OCI-LY7 (cell line): ENCODE results near the gene FASTK. TPM values are rescaled to one million over a fixed set of nuclear protein-coding genes. Genes with fewer than 3 reads are reported as not detected.

ENCODE experiments used
- BruUV-seq: library from RNA; stranded (reverse); fragments of 400-500 nt; replicated peaks from 2 replicates; lab custom pipeline; 2021; lab: Mats Ljungman, UMichigan
- CTCF ChIA-PET: fragments of 300-600 bp; sonication (Branson Sonifier 250); formaldehyde crosslinking; loops from one replicate; lab custom pipeline; 2022; ENCODE audit warnings: antibody characterized with exemption; ENCODE audit not compliant: unreplicated experiment; lab: Charles Lee
- POLR2A ChIA-PET: fragments of 300-600 bp; sonication (Branson Sonifier 250); formaldehyde crosslinking; loops from one replicate; lab custom pipeline; 2022; ENCODE audit warnings: antibody characterized with exemption; lab: Charles Lee
- DNase-seq: peaks from one replicate; pipeline ENCODE4 v3.0.0-alpha.2; 2015; ENCODE audit warnings: low spot score
- H2AFZ ChIP-seq: fragments of 200-600 bp; sonication (generic), shearing (Covaris generic); 2 replicates; pipeline ENCODE4 v1.6.1; 2014; ENCODE audit warnings: mild to moderate bottlenecking, antibody characterized with exemption, low read length, moderate library complexity
- H3K27ac ChIP-seq: fragments of 200-600 bp; sonication (generic); 2 replicates; pipeline ENCODE4 v1.5.1; 2014; ENCODE audit warnings: mixed run types, low read depth, mild to moderate bottlenecking, moderate library complexity, low read length, inconsistent platforms; ENCODE audit not compliant: poor library complexity, severe bottlenecking
- H3K36me3 ChIP-seq: fragments of 200-600 bp; sonication (generic); 2 replicates; pipeline ENCODE4 v1.6.1; 2014; ENCODE audit warnings: mild to moderate bottlenecking, antibody characterized with exemption, low read length, moderate library complexity, mixed read lengths; ENCODE audit not compliant: insufficient read depth
- H3K4me1 ChIP-seq: fragments of 200-600 bp; sonication (generic); 2 replicates; pipeline ENCODE4 v1.5.1; 2014; ENCODE audit warnings: mild to moderate bottlenecking, low read length; ENCODE audit not compliant: insufficient read depth, poor library complexity, severe bottlenecking
- H3K4me2 ChIP-seq: fragments of 200-600 bp; sonication (generic); 2 replicates; pipeline ENCODE4 v1.6.1; 2014; ENCODE audit warnings: mild to moderate bottlenecking, low read length
- H3K4me3 ChIP-seq: fragments of 200-600 bp; sonication (generic); 2 replicates; pipeline ENCODE4 v1.5.1; 2014; ENCODE audit warnings: mild to moderate bottlenecking, low read depth, low read length; ENCODE audit not compliant: poor library complexity, severe bottlenecking
- H3K79me2 ChIP-seq: fragments of 200-600 bp; sonication (generic); 2 replicates; pipeline ENCODE4 v1.6.1; 2016; ENCODE audit warnings: low read depth, mild to moderate bottlenecking, low read length, moderate library complexity, mixed read lengths; ENCODE audit not compliant: insufficient read depth
- H3K9me2 ChIP-seq: fragments of 200-600 bp; sonication (generic); 2 replicates; pipeline ENCODE4 v1.6.1; 2016; ENCODE audit warnings: mild to moderate bottlenecking, low read length, mixed read lengths; ENCODE audit not compliant: insufficient read depth
- H3K9me3 ChIP-seq: fragments of 200-600 bp; sonication (generic); 2 replicates; pipeline ENCODE4 v1.6.1; 2014; ENCODE audit warnings: mild to moderate bottlenecking, mixed run types, low read length, mixed read lengths
- H4K20me1 ChIP-seq: fragments of 200-600 bp; sonication (generic); 2 replicates; pipeline ENCODE4 v1.6.1; 2014; ENCODE audit warnings: mild to moderate bottlenecking, antibody characterized with exemption, low read length, moderate library complexity, mixed read lengths; ENCODE audit not compliant: insufficient read depth
- CTCF ChIP-seq: fragments of 200-600 bp; sonication (generic); conservative IDR thresholded peaks from 2 replicates; pipeline ENCODE4 v1.5.1; 2014; ENCODE audit warnings: mild to moderate bottlenecking, antibody characterized with exemption, low read length, moderate library complexity, mixed read lengths
- EZH2phosphoT487 ChIP-seq: fragments of 200-600 bp; sonication (generic); IDR thresholded peaks from 2 replicates; pipeline ENCODE4 v1.6.1; 2018; ENCODE audit warnings: low read depth, borderline replicate concordance, mild to moderate bottlenecking, mixed run types, antibody characterized with exemption, low read length, moderate library complexity, mixed read lengths
- intact Hi-C: fragments of 100-400 bp; cut with micrococcal nuclease; formaldehyde crosslinking; loops from one replicate; pipeline ENCODE4 v1.10.0; 2022; ENCODE audit not compliant: unreplicated experiment
- total RNA-seq, 2 experiments: library from RNA; depleted of rRNA in 1 of 2; stranded (reverse); fragments of >200 nt in 1 of 2; shearing (Covaris generic) in 1 of 2; gene quantifications; 2 replicates each; pipeline ENCODE4 v1.2.3, GENCODE V29; 2014 to 2022

FASTK gene
- total RNA-seq, 2 experiments from 2014 or later: 90.5 to 118 TPM

GRCh38 chr7:151074817-151075661 lies 5.6 kb downstream of the FASTK start:
- intact Hi-C loops: no loop called here
- POLR2A ChIA-PET: no interaction called here
- TF ChIP-seq EZH2phosphoT487 (no peak), CTCF (no peak)
- no peaks in the 10 kb centered on the region for H3K9me3 ChIP-seq
- H3K4me3 ChIP-seq: no peak overlapping the region
- peaks cover 18% of the 10 kb centered on the region for H3K4me1 ChIP-seq
- no peak overlapping the region for H3K4me2 ChIP-seq
- no peak for DNase-seq
- H3K79me2 ChIP-seq: peaks cover 12% of the 10 kb centered on the region; the same call in 1 of the 2 replicates
- peaks cover 93% of the 10 kb centered on the region for H3K36me3 ChIP-seq
- H3K9me2 ChIP-seq: no peaks in the 10 kb centered on the region
- H4K20me1 ChIP-seq: no peaks in the 10 kb centered on the region
- H2AFZ ChIP-seq: no peak overlapping the region
- CTCF ChIA-PET: interaction anchor here (0.5 kb wide), 2 partner anchors 49 to 157 kb away, joined by 3 read pairs; no protein-coding TSS in a partner anchor
- H3K27ac ChIP-seq: no peak overlapping the region
- no TSS peak for BruUV-seq

- POLR2A ChIA-PET: no interaction called here
- Histone ChIP-seq H2AFZ (no peak overlapping the region), H3K4me3 (no peak overlapping the region), H3K4me2 (no peak overlapping the region), H3K27ac (no peak overlapping the region), H3K36me3 (peaks cover 92% of the 10 kb centered on the region), H4K20me1 (no peaks in the 10 kb centered on the region), H3K4me1 (peaks cover 9% of the 10 kb centered on the region), H3K9me2 (no peaks in the 10 kb centered on the region), H3K79me2 (0 out of 2 replicates have a peak, but pooled peaks cover 2% of the 10 kb centered on the region), H3K9me3 (no peaks in the 10 kb centered on the region)
- BruUV-seq: no TSS peak
- TF ChIP-seq EZH2phosphoT487 (no peak), CTCF (no peak)
- CTCF ChIA-PET: no interaction called here
- intact Hi-C loops: no loop called here
- DNase-seq: no peak
These were observed 6.6 kb downstream of the FASTK start for GRCh38 chr7:151073990-151074389.
